Colon (tissue), 2 donors: ENCODE data around the gene LPXN.
A peak's percentile ranks its signal among the peaks of the same experiment; 100 is the strongest.

ENCODE experiments used
- FAIRE-seq: peaks from 2 replicates; lab custom pipeline; 2012; peaks lifted over from hg19 to GRCh38; lab: Jason Lieb, UNC
- donor health status: control.
- donor health status: control.

LPXN gene

DNA sequence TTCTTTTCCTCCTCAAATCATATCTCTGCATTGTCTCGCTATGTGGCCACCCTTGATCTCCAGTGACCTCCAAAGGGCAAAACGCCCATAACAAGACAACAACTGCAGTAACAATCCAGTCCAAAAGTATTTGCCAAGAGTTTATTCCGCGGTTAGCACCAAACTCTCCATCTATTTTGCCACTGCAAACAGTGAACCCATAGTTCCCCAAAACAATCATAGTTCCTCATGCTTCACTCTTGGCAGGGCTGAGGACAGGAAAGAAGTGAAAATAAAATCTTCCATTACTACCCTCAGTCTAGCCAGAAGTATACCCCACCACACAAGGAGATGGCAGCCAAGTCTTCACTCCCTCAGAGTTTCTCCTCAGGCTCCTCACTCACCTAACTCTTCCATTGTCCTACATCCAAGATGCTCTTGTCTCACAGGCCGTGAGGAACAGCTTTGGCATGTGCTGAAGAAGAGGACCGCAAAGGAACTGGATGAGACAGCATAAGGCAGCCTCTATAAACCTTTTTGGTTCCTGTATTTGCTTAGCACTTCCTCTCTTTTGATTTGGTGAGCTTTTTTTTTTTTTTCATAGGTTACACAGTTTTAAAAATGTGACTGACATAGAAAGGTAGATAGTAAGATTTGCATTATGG is at the start of gene LPXN:
Gene LPXN, minus strand, starts transcription at position 480 of the 644 bp plus-strand sequence. Its CDS starts 84 bp downstream, at position 396.
- no peak for FAIRE-seq

GRCh38 chr11:58625086-58625485 is 49.4 kb upstream of the LPXN start:
- no peak for FAIRE-seq

DNA sequence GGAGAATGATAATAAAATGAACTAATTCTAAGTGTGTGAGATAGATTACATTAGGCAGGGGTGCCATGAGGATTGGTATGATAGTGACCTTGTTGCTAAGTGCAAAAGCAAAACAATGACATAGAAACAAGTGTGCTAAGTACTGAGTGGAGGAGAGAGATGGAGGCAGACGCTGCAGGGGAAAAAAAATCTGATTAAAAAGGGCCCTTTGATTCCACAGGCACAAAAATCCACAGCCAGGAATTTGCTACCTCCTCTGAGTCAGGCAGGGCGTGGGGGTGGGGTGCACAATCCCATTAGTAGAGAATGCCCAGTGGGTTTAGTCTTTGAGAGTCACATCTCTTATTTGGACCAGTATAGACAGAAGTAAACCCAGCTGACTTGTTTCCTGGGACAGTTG is 46.7 kb upstream of the LPXN start, which contains the start of gene CNTF:
Gene CNTF, plus strand, starts transcription at position 322 of the 400 bp plus-strand sequence. CDS start 88 bp downstream, outside the sequence.
- no peak for FAIRE-seq

- no peak for FAIRE-seq
Measured at GRCh38 chr11:58621586-58622262, 46.1 kb upstream of the LPXN start.

- FAIRE-seq, result no peak
Measured at GRCh38 chr11:58617976-58618557, 42.4 kb upstream of the LPXN start.

- FAIRE-seq, result no peak
Measured at GRCh38 chr11:58616594-58616993, 40.9 kb upstream of the LPXN start.

- FAIRE-seq, result no peak
Measured at GRCh38 chr11:58615559-58615958, 39.9 kb upstream of the LPXN start.

DNA sequence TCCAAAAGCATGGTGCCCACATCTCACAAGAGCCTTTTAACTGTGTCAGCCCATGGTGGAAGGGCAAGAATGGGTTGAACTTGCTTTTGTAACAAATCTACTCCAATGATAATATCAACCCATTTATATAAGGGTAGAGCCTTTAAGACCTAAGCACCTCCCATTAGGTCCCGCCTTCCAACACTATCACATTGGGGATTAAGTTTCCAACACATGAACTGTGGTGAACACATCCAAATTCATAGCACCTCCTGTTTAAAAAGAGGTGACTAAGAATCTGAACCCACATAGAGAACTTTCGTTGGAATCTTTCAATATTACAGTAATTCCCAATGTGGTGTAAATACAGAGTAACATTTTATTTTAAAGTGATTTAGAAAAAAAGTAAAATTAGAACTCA is 37.6 kb upstream of the LPXN start:
- FAIRE-seq, result no peak

GRCh38 chr11:58609723-58610122 is 34.1 kb upstream of the LPXN start:
- FAIRE-seq, result no peak

DNA sequence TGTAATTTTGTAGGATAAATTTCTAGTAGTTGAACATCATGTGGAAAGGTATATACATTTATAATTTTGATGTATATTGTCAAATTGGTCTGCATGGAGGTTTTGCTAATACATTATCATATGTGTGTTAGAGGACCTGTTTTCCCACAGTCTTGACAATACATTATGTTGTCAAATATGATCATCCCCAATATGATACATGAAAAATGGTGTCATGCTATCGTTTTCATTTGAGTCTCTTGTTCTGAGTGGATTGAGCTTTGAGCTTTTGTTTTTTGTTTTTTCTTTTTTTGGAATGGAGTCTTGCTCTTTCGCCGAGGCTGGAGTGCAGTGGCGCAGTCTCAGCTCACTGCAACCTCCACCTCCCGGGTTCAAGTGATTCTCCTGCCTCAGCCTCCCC is 32.7 kb upstream of the LPXN start:
- FAIRE-seq, result no peak

GRCh38 chr11:58606930-58607714 is 31.5 kb upstream of the LPXN start:
- FAIRE-seq, result no peak

DNA sequence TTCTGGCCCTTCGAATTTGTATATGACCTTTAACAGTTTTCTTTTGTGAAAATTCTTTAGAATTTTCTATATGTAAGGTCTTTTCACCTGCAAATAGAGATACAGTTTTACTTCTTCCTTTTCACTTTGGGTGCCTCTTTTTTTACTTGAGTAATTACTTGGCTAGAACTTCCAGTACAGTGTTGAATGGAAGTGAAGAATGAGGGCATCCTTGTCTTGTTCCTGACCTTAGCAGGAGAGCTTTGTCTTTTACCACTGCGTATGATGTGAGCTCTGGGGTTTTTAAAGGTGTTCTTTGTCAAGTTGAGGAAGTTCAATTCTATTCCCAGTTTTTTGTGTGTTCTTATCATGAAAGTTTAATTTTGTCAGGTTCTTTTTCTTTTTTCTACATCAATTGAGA is 24.9 kb upstream of the LPXN start:
- no peak for FAIRE-seq

DNA sequence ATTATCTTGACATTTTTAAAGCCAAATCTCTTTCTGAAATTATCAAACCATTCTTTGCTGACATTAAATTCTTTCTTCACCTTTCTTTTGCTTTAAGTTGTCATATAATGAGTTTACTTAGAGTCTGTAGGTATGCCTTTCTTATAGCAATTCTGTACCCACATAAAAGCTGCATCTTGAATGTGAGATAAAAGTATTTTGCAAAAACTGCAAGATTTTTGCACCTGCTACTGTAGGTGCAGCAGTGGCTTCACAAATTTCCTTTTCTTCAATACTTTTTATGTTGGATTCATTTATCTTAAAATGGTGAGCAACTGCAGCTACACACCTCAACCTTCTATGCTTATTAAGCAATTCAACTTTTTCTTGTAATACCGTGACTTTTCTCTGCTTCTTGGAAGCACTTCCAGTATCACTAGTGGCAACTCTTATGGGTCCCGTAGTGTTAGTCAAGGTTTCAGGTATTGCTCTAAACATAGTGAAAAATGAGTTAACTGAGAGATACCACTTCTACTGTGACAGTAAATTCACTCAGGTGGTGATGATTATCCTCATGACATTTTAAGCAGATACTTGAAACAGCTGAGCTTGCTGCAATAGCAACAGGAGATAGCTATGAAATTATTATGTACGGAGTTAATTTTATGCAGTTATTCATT is 22.0 kb upstream of the LPXN start:
- no peak for FAIRE-seq

GRCh38 chr11:58596621-58597020 is 21.0 kb upstream of the LPXN start:
- FAIRE-seq, result no peak

- peak; percentile 28 for FAIRE-seq
Measured at GRCh38 chr11:58594826-58595225, 19.2 kb upstream of the LPXN start.

- no peak for FAIRE-seq
Measured at GRCh38 chr11:58592760-58593472, 17.3 kb upstream of the LPXN start.

- no peak for FAIRE-seq
Measured at GRCh38 chr11:58591659-58592058, 16.0 kb upstream of the LPXN start.

- FAIRE-seq, result no peak
Measured at GRCh38 chr11:58586998-58587397, 11.3 kb upstream of the LPXN start.

- no peak for FAIRE-seq
Measured at GRCh38 chr11:58582437-58582836, 6.8 kb upstream of the LPXN start.

- FAIRE-seq, result no peak
Measured at GRCh38 chr11:58580311-58580710, 4.7 kb upstream of the LPXN start.
